NCI-H2029 (cell line): ENCODE results near the gene EML3.
A peak's percentile ranks its signal among the peaks of the same experiment; 100 is the strongest.
"Not testable (repeated sequence)": the region's sequence is repeated elsewhere in the genome, so short reads cannot be mapped to it uniquely, and the experiment has no call there.

Source experiments
- DNase-seq: peaks from one replicate; lab custom pipeline; 2025; lab: John Stamatoyannopoulos, UW

EML3 gene

DNA sequence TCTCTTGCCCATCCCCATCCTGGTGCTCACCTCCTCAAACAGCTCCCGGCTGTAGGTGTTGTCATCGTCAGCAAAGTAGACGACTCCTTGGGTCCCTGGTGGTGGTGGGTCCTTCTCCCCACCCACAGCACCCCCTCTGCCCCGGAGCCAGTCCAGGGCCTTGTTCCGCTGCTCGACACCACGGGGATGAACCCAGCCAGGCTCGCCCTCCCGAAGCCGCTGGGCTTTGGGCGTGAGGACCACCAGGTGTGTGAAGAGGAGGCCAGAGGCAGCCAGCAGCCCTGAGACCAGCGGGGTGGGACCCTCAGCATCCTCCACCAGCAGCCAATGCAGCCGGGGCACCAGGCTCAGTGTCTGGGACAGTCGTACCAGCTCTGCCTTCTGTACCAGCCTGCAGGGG is 4.4 kb upstream of the EML3 start:
- DNase-seq, result not testable (repeated sequence)

DNA sequence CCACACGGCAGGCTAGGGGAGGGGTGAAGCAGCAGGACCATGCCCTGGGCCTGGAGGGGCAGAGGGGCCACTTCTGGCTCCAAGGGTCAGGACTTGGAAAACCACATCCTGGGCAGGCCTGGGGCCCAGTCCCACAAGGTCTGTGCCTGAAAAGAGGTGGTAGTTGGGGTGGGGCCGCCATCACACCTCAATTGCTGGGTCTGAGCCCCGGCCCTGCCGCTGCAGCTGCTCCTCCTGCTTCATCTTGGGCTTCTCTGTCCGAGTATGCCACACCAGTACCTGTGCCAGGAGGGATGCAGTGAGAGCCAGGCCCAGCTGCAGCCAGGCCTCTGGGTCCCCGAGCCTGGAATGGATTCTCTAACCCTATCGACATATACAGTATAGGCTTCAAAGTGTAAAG is 2.9 kb upstream of the EML3 start:
- DNase-seq, result no peak

DNA sequence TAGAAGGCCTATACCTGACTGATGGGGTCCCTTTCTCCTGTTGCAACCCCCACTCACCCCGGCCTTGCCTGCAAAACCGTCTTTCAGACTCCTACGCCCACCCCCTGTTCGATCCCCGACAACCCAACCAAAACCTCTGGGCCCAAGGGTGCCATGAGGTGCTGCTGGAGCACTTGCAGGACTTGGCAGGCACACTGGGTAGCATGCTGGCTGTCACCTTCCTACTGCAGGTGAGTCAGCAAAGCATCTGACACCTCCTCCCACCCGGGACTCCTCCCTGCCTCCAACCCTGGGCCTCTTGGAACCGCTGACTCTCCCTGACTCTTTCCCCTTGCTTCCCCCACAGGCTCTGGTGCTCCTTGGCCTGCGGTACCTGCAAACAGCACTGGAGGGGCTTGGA is 1.7 kb upstream of the EML3 start:
- DNase-seq, result no peak

DNA sequence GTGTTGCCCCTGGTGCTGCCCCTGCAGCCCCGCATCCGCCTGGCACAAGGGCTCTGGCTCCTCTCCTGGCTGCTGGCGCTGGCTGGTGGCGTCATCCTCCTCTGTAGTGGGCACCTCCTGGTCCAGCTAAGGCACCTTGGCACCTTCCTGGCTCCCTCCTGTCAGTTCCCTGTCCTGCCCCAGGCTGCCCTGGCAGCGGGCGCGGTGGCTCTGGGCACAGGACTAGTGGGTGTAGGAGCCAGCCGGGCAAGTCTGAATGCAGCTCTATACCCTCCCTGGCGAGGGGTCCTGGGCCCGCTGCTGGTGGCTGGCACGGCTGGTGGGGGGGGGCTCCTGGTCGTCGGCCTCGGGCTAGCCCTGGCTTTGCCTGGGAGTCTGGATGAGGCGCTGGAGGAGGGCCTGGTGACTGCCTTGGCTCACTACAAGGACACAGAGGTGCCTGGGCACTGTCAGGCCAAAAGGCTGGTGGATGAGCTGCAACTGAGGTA is 760 bp upstream of the EML3 start:
- DNase-seq, result peak; percentile 20

DNA sequence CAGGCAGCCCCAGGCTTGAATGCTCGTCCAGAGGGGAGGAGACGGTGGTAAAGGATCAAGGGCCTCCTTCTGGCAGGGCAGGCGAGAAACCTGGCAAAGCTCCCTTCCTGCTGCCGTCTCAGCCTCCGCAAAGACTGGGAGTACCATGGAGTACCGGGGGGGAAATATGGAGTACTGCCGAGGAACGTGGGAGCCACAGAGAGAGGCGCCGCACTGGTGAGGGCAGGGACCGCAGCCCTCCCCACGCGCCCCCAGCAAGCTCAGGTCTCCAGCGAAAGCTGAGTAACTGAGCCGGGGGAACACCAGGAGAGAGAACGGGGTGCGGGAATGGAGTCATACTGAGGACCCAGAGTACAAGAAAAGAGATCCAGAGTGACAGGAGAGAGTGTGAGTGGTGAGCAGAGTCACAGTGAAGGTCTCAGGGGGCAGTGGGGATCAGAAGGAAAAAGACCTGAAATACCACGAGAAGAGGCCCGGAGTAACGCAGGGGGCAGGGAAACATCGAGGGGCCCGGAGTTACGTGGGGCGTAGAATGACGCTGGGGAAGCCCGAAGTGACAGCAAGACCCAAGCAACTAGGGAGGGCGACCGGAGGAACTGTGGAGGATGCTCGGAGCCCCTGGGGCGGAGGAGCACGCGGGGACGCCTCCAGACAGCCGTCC is 740 bp downstream of the EML3 start:
- DNase-seq, result peak; percentile 33

DNA sequence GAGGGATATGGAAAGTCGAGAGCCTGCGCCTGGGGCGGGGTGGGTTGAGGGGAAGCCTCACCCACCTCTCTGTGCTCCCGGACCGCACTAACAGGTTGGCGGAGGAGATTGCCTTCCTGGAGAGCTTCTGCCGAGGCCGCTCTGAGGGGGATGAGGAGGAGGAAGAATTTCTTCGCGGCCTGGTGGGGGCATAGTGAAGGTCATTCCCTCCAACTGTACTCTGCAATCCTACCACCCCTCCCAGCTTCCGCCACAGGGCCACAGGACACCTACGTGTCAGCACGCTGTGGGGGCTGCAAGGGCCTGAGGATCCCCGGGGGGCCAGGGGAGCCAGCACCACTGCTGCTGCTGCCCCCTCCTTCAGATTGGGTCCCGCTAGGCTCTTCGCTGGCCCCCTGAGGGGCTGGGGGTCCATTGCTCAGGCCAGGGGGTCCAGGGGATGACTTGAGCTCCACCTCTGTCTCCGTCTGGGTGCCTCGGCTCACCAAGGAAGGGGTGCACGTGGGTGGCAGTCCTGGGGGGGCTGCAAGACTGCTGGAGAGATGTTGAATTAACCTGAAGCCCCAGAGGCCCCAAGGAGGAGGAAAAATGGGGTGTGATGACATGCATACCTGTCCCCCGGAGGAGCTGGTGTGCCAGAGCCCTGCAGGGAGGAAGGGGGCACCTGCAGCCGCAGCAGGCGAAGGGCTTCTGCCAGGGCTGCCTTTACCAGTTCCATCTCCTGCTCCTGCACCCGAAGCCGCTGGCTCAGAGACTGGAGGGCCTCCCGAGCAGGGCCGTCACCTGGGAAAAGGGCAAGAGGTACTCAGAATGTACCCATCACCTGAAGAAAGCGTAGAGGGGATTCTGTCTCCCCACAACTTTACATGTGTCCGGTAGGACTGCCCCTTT is 1.5 kb downstream of the EML3 start:
- DNase-seq, result no peak

DNA sequence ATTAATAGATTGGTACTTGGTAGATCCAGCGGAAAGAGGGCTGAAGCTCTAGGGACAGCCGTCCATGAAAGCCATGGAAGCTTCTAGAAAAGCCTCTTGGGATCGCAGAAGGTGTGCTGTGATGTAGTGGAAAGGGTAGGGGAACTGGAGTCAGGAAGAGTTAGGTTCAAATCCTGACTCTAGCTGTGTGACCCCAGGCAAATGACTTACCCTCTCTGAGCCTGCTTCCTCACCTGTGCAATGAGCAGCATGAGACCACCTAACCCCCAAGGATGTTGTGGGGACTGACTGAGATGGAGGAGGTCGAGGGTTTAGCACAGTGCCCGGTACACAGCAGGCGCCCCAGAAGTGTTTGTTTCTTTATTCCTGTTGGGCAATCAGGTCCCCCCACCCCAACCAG is 2.2 kb downstream of the EML3 start:
- DNase-seq, result no peak

DNA sequence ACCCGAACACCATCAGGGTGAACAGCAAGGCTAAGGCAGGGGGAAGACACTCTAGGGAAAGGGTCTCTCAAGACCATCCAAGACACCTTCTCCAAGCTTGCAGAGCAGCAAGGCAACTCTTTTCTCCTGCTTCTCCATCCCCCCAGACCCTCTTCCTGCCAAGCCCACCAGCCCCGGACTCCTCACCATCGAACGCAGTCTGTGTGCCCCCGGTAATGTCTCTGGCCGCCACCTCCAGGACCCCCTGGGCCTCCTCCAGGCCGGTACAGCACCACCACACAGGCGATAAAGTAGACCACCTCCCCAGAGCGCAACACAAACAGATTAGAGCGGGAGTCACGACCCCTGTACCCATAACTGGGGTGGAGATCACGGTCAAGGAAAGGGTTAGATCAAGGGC is 3.8 kb downstream of the EML3 start:
- DNase-seq, result no peak

DNA sequence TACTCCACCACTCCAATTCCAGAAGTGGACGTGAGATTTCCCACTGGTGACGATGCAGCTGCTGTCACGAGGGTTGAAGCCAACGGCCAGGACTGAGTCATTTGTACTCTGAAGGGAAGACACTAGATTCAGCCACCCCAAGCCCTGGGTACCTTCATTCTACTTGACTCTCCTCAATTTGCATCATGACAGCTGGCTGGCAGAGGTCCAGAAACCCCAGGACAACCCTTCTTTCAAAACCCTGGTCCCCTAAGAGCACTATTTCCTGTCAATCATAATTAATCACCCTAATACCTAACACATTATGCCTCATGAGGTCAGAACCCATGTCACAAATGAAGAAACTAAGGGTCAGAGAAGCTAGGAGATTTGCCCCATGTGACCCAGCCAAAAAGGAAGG is 4.9 kb downstream of the EML3 start:
- no peak for DNase-seq

DNA sequence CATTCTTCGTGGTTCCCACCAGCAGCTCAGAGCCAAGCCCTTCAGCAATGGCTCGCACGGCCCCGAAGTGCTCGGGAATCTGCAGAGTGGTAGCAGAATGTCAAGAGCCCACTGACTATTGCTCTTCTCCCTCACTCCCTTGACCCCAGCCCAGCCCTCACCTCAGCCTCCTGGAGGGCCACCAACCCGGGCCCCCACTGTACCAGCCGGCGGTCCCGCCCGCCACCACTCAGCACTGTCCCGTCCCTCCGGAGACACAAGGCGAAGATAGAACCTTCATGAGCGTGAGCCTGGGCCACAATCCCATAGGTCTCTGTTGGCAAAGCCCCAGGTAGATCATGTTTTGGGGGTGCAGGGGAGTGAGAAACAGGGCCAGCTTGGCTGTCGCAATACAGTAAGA is 6.7 kb downstream of the EML3 start:
- DNase-seq, result no peak

DNA sequence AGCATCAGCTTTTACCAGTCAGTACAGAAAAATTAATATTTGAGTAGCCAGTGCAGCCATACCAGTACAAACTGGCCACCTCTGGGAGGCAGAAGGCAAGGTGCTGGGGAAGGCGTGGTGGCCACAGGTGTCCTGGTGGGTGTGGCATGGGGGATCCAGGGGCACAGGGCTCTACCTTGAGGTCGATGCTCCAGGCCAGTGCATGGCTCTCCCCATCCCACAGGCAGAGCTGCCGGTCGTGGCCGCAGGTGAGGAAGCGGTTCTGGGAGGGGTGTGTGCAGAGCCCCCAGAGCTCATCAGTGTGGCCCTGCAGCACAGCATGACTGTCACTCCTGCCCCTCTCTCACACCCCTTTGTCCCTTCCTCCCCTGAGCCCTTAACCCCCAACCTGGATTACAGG is 7.1 kb downstream of the EML3 start:
- no peak for DNase-seq

DNA sequence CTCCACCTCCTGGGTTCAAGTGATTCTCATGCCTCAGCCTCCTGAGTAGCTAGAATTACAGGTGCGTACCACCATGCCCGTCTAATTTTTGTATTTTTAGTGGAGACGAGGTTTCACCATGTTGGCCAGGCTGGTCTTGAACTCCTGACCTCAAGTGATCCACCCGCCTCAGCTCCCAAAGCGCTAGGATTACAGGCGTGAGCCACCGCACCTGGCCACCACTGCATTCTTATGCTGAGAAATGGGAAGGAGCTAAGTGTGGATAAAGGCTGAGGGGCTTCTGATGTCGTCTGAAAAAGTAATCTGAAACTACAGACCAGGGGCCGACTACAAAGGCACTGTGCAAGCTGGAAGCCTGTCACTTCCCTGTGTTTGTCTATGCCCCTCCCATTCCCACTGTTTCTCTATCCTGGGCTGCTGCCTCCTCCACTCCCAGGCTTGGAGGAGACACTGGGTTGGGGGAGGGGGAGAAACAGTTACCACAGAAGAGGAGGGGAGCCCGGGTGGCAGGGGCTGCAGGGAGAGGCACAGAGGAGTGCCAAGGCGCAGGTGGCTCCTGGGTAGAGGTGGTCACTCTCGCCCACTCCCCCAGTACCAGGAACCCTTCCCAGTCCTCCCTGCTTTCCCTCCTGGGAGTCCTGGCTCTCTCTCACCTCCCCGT is 8.0 kb downstream of the EML3 start:
- no peak for DNase-seq

DNA sequence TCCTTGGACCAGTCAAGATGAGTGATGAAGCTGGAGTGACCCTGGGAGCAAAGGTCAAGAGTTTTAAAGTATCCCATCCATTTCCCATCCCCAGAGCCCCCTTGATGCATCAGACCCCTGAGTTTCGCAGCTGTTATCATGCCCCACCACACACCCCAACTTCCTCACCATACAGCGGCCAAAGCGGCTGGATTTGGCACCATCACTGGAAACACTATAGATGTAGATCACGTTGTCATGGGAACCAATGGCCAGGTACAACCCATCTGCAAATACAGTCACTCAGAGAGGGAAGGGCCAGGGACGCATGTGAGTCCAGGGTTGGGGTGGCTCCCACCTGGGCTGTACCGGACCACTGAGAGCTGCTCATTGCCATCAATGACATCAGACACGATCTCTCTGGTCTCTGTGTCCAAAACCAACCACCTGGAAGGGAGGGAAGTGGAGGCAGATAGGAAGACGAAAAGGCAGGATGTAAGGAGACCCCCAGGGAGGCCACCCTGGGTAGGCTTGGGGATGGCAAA is 8.7 kb downstream of the EML3 start:
- peak; percentile 8 for DNase-seq

DNA sequence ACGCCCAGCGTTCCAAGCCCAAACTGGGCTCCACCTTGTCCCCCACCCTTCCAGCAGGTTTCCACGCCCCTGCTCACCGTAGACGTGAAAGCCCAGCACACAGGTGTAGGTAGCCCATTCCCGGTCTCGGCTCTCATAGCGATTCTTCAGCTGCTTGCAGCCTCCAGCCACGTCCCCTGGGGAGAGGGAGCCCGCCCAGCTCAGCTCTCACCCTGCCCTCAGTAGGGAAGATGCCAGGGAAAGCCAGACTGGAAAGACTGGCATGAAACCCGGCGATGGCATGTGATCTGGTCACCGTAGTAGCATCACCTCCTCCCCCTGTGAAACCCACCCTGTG is 9.5 kb downstream of the EML3 start:
- no peak for DNase-seq

DNA sequence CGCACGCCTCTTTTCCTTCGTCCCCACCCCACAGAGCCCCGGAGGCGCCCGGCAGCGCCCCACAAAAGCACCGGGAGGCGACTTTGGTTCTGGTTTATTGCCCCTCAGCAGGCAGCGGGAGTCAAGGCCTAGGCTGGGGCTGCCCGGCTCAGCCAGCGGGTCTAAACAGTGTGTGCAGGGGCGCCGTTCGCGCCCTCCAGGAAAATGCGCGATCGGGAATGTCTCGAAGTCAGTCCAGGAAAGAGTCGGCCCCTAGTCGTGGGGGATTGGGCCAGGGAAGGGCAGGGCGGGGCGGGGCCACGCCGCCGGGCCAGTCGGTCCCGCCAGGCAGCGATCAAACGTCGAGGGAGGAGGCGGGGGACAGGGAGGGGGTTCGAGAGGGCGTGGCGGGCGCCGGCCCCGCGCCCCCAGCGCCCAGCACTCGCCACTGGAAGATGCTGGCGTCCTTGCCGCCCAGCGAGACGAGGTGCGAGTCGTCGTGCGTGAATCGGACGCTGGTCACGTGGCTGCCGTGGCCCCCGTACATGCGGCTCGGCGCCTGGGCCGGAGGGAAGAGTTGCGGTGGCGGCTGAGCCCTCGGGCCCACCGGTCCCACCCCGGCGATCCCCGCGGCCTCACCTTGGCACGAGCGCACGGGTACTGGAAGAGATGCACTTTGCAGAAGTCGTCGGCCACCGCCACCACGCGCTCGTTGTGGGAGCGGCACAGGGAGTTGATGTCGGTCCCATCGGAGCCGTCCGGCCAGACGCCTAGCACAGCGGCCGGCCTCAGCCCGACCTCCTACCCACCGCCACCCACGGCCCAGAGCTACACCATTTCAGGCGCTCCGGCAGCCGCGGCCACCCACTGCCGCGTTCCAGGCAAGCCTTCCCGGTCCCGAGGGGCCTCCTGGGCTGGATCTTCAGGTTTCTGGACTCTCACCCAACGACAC is 10.2 kb downstream of the EML3 start:
- peak; percentile 77 for DNase-seq

DNA sequence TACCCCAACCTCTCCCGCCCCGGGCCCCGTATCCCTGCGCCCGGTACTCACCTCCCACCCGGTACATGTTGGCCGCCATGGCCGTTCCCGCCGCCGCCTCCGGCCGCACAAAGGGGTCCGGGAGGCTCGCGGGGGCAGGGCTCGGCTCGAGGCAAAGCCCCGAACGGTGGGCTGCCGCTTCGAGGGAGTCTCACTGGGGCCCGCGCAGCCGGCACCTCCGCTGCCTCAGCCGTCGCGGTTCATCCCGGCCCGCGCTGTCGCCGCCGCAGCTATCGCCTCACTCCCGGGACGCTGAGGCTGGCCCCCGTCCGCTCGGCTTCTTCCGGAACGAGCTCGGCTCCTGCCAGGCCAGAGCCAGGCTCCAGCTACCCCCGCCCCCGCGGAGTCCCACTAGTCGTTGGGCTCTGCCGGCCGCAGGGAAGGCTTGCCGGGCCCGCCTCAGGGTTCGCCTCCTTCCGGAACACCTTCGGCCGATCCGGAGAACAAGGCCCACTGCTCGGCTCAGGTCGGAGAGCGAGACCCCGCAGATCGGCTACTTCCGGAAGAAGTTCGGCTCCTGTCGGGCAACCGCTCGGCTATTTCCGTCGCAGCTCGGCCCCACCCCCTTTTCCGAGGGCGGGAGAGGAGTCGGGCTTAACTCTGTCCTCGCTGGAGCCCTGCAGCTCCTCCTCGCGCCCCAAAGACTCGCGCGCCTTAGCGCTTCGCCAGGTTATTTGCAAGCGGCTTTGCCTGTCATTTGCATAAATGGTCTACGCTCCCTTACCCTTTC is 11.0 kb downstream of the EML3 start, which contains the start of gene MTA2:
Gene MTA2, minus strand, starts transcription at position 494 of the 769 bp plus-strand sequence. Its CDS starts 415 bp downstream, at position 79.
- DNase-seq, result peak; percentile 98

DNA sequence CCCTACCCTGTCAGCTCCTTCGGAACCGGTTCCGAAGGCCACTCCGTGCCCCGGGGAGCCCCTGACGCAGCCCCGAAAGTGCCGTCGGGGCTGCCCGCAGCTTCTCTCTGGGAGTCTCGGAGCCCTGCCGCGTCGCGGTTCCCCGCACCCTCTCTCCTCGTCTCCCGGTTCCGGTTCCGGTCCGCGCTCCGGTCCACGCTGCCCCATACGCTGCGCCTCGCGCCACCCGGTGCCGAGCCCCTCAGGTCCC is 11.5 kb downstream of the EML3 start:
- peak; percentile 14 for DNase-seq

DNA sequence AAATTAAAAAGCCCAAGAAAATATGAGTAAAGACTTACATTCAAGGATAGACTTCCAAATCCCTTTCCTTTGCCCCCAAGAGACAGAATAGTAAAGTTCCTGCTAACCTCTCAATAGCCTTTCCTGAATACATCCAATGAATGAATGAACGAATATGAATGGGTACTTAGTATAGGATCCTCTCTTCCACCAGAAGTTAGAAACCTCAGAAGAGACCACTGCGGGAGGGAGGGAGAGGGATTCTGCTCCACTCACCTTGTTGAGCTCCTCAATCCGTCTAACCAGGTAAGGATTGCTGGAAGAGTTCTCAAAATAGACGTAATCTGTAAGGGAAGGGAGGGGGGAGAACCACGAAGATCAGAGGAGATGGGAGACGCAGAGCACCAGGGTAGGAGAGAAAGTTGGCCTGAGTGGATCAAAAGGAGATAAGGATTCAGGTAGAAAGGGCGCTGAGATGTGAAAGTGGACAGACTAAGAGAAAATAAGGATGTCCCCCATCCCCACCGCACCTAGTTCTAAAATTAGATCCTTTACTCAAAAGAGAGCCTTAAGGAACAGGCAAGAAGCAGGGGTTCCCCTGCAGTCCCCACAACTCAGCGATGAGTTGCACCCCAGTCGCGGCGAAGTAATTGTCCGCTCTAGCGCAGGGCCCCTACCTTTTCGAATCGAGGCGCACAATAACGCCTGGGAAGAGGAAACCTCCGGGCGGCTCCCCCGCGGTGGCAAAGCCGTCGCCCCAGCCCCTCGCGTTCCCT is 12.0 kb downstream of the EML3 start:
- no peak for DNase-seq

DNA sequence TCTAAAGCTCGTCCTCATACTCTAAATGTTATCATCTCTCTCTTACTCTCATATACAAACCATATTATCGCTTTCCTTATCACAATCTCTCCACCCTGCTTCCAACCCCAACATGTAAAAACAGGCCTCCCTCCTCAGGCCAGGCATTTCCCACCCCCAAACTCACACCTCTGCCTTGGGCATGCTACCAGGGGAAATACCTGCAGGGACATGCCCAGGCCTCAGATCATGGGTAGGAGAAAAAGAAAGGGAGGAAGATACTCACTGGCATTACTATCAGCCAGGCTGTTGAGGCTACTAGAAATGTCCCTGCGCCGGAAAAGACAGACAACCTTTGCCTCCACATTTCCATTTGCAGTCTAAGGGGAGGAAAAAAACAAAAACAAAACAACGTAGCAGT is 12.7 kb downstream of the EML3 start:
- no peak for DNase-seq

DNA sequence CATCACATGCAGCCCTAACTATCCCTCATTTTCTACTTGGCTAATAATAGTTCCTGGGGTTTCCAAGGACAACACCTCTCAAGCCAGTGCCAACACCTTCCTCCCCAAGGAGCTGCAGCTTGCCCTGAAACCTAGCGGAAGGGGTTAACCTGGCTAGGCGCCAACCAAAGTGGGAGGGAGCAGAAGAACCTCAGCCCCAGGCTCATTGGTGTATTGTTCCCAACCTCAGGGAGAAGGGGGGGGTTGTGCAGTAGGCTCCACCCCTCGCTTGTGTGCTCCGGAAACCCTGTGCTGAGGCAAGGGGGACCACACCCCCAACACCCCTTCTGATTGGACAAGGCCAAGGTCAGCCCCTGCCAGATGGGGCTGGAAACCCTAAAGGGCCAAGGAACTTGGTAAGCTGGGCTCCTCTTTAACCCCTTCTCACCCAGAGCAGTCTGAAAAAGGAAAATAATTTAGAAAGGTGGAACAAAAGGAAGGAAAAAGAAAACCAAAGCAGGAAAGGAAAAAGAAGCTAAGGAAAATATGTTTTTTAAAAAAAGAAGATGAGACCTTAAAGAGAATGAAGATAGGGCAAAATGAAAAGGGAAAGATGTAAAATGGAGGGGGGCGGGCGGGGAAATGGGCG is 13.4 kb downstream of the EML3 start:
- peak; percentile 96 for DNase-seq
